WTC11 (cell line): ENCODE measurements around the gene IL17RE. TPM values are rescaled to one million over a fixed set of nuclear protein-coding genes. Genes with fewer than 3 reads are reported as not detected.

ENCODE experiments used
- ATAC-seq: fragments of 200-7000 bp; cut with Tn5 transposase; 2 replicates; pipeline ENCODE4 v1.10.0; 2021; ENCODE audit warnings: mild to moderate bottlenecking, moderate library complexity
- CTCF ChIA-PET: fragments of 300-600 bp; sonication (Branson Sonifier 250); formaldehyde crosslinking; loops from one replicate; lab custom pipeline; 2021; ENCODE audit warnings: antibody characterized with exemption; lab: Charles Lee
- POLR2A ChIA-PET: fragments of 350-600 bp; sonication (Branson Sonifier 250); formaldehyde crosslinking; loops from one replicate; lab custom pipeline; 2021; ENCODE audit warnings: antibody characterized with exemption; lab: Charles Lee
- DNase-seq: peaks from one replicate; pipeline ENCODE4 v3.0.0; 2021; ENCODE audit warnings: low spot score
- H3K27ac Mint-ChIP-seq: 2 replicates; pipeline ENCODE4 v1.8.0; 2021; ENCODE audit warnings: mixed read lengths
- H3K27me3 Mint-ChIP-seq: 2 replicates; pipeline ENCODE4 v1.8.0; 2021; ENCODE audit warnings: low read depth, mild to moderate bottlenecking, moderate library complexity, mixed read lengths
- H3K36me3 Mint-ChIP-seq: 2 replicates; pipeline ENCODE4 v1.8.0; 2021; ENCODE audit warnings: mixed read lengths
- H3K4me1 Mint-ChIP-seq: 2 replicates; pipeline ENCODE4 v1.8.0; 2022; ENCODE audit warnings: mixed read lengths
- H3K4me3 Mint-ChIP-seq: 2 replicates; pipeline ENCODE4 v1.8.0; 2021; ENCODE audit warnings: mild to moderate bottlenecking, moderate library complexity, mixed read lengths
- H3K9me3 Mint-ChIP-seq: 2 replicates; pipeline ENCODE4 v1.8.0; 2021; ENCODE audit warnings: mixed read lengths
- ATF1 ChIP-seq: sonication (generic); formaldehyde crosslinking; IDR thresholded peaks from 2 replicates; pipeline ENCODE4 v1.8.1; 2023; ENCODE audit warnings: mild to moderate bottlenecking, moderate library complexity, missing genetic modification reagents
- ATF2 ChIP-seq: sonication (generic); formaldehyde crosslinking; IDR thresholded peaks from 2 replicates; pipeline ENCODE4 v1.8.1; 2022; ENCODE audit warnings: low read depth, missing genetic modification reagents, borderline replicate concordance
- CBFB ChIP-seq: sonication (generic); formaldehyde crosslinking; IDR thresholded peaks from 2 replicates; pipeline ENCODE4 v1.8.1; 2022; ENCODE audit warnings: mild to moderate bottlenecking, low read depth, missing genetic modification reagents
- ESRRA ChIP-seq: sonication (generic); formaldehyde crosslinking; IDR thresholded peaks from 2 replicates; pipeline ENCODE4 v1.8.1; 2022; ENCODE audit warnings: mild to moderate bottlenecking, missing genetic modification reagents, borderline replicate concordance
- FOXJ3 ChIP-seq: sonication (generic); formaldehyde crosslinking; IDR thresholded peaks from 2 replicates; pipeline ENCODE4 v1.9.0; 2021; ENCODE audit warnings: missing genetic modification reagents, mild to moderate bottlenecking, borderline replicate concordance
- HMGXB4 ChIP-seq: sonication (generic); formaldehyde crosslinking; IDR thresholded peaks from 2 replicates; pipeline ENCODE4 v1.8.1; 2023; ENCODE audit warnings: mild to moderate bottlenecking, moderate library complexity, missing genetic modification reagents
- KAT7 ChIP-seq: sonication (generic); formaldehyde crosslinking; IDR thresholded peaks from 2 replicates; pipeline ENCODE4 v1.8.1; 2023; ENCODE audit warnings: missing genetic modification reagents, mild to moderate bottlenecking, borderline replicate concordance
- MYBL2 ChIP-seq: sonication (generic); formaldehyde crosslinking; IDR thresholded peaks from 2 replicates; pipeline ENCODE4 v1.8.1; 2023; ENCODE audit warnings: mild to moderate bottlenecking, moderate library complexity, missing genetic modification reagents
- NR1H2 ChIP-seq: sonication (generic); formaldehyde crosslinking; IDR thresholded peaks from 2 replicates; pipeline ENCODE4 v1.9.0; 2021; ENCODE audit warnings: mild to moderate bottlenecking, moderate library complexity, missing genetic modification reagents
- NR3C1 ChIP-seq: sonication (generic); formaldehyde crosslinking; conservative IDR thresholded peaks from 2 replicates; pipeline ENCODE4 v1.8.1; 2023; ENCODE audit warnings: low read depth, mild to moderate bottlenecking, missing genetic modification reagents
- PREB ChIP-seq: sonication (generic); formaldehyde crosslinking; IDR thresholded peaks from 2 replicates; pipeline ENCODE4 v1.8.1; 2022; ENCODE audit warnings: mild to moderate bottlenecking, missing genetic modification reagents, moderate library complexity, borderline replicate concordance
- STAT6 ChIP-seq: sonication (generic); formaldehyde crosslinking; conservative IDR thresholded peaks from 2 replicates; pipeline ENCODE4 v1.8.1; 2023; ENCODE audit warnings: mild to moderate bottlenecking, low read depth, missing genetic modification reagents, moderate library complexity
- TCF7 ChIP-seq: sonication (generic); formaldehyde crosslinking; IDR thresholded peaks from 2 replicates; pipeline ENCODE4 v1.8.0; 2022; ENCODE audit warnings: mild to moderate bottlenecking, low read depth, missing genetic modification reagents, moderate library complexity
- ZNF121 ChIP-seq: sonication (generic); formaldehyde crosslinking; IDR thresholded peaks from 2 replicates; pipeline ENCODE4 v1.8.0; 2023; ENCODE audit warnings: missing genetic modification reagents
- ZNF425 ChIP-seq: fragments of 250-450 bp; sonication (Bioruptor Pico); conservative IDR thresholded peaks from 2 replicates; pipeline ENCODE4 v1.9.0; 2021; ENCODE audit warnings: mild to moderate bottlenecking
- total RNA-seq: library from RNA; stranded (reverse); gene quantifications from 3 replicates; pipeline ENCODE4 v1.2.3, GENCODE V29; 2021
- TF ChIP-seq, protein P1 (sequence below): fragments of 250-450 bp; sonication (Bioruptor Pico); IDR thresholded peaks from 2 replicates; pipeline ENCODE4 v1.9.0; 2021; ENCODE audit warnings: mild to moderate bottlenecking
- TF ChIP-seq, protein P2 (sequence below): sonication (generic); formaldehyde crosslinking; IDR thresholded peaks from 2 replicates; pipeline ENCODE4 v1.8.0; 2022; ENCODE audit warnings: mild to moderate bottlenecking, missing genetic modification reagents
- TF ChIP-seq, protein P3 (sequence below): sonication (generic); formaldehyde crosslinking; IDR thresholded peaks from 2 replicates; pipeline ENCODE4 v1.8.0; 2023; ENCODE audit warnings: mild to moderate bottlenecking, missing genetic modification reagents

IL17RE gene
- total RNA-seq, 1 experiment from 2014 or later: 4.2 TPM

- Mint-ChIP-seq H3K27ac (no peak overlapping the region), H3K4me1 (no peaks in the 10 kb centered on the region), H3K36me3 (no peaks in the 10 kb centered on the region), H3K4me3 (no peak overlapping the region)
- ChIA-PET CTCF (no interaction called here), POLR2A (no interaction called here)
- DNase-seq: no peak
- ATAC-seq: no peak
- TF ChIP-seq, protein P1, sequence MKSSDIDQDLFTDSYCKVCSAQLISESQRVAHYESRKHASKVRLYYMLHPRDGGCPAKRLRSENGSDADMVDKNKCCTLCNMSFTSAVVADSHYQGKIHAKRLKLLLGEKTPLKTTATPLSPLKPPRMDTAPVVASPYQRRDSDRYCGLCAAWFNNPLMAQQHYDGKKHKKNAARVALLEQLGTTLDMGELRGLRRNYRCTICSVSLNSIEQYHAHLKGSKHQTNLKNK (CRISPR knock-in tag): no peak
- TF ChIP-seq, protein P2, sequence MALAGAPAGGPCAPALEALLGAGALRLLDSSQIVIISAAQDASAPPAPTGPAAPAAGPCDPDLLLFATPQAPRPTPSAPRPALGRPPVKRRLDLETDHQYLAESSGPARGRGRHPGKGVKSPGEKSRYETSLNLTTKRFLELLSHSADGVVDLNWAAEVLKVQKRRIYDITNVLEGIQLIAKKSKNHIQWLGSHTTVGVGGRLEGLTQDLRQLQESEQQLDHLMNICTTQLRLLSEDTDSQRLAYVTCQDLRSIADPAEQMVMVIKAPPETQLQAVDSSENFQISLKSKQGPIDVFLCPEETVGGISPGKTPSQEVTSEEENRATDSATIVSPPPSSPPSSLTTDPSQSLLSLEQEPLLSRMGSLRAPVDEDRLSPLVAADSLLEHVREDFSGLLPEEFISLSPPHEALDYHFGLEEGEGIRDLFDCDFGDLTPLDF (CRISPR knock-in tag): no peak
- TF ChIP-seq ZNF425 (CRISPR knock-in tag) (no peak), NR3C1 (CRISPR knock-in tag) (no peak), TCF7 (CRISPR knock-in tag) (no peak), FOXJ3 (CRISPR knock-in tag) (no peak), MYBL2 (CRISPR knock-in tag) (no peak), STAT6 (CRISPR knock-in tag) (no peak), ZNF121 (no peak), ATF1 (no peak), NR1H2 (CRISPR knock-in tag) (no peak), HMGXB4 (CRISPR knock-in tag) (no peak), PREB (CRISPR knock-in tag) (no peak), CBFB (CRISPR knock-in tag) (no peak), ATF2 (no peak), KAT7 (CRISPR knock-in tag) (no peak), ESRRA (no peak)
- TF ChIP-seq, protein P3, sequence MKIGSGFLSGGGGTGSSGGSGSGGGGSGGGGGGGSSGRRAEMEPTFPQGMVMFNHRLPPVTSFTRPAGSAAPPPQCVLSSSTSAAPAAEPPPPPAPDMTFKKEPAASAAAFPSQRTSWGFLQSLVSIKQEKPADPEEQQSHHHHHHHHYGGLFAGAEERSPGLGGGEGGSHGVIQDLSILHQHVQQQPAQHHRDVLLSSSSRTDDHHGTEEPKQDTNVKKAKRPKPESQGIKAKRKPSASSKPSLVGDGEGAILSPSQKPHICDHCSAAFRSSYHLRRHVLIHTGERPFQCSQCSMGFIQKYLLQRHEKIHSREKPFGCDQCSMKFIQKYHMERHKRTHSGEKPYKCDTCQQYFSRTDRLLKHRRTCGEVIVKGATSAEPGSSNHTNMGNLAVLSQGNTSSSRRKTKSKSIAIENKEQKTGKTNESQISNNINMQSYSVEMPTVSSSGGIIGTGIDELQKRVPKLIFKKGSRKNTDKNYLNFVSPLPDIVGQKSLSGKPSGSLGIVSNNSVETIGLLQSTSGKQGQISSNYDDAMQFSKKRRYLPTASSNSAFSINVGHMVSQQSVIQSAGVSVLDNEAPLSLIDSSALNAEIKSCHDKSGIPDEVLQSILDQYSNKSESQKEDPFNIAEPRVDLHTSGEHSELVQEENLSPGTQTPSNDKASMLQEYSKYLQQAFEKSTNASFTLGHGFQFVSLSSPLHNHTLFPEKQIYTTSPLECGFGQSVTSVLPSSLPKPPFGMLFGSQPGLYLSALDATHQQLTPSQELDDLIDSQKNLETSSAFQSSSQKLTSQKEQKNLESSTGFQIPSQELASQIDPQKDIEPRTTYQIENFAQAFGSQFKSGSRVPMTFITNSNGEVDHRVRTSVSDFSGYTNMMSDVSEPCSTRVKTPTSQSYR: no peak
- TF ChIP-seq, all 79 proteins: peak for 0
- Mint-ChIP-seq H3K9me3 (no peaks in the 10 kb centered on the region), H3K27me3 (peaks cover 3% of the 10 kb centered on the region; the same call in 1 of the 2 replicates)
Observed at GRCh38 chr3:9869955-9870354, 32.7 kb upstream of the IL17RE start.
